NAMALWA (cell line): ENCODE results near the gene STPG4.

ENCODE experiments used
- DNase-seq: peaks from one replicate; pipeline ENCODE4 v3.0.0-alpha.2; 2015; ENCODE audit warnings: low spot score

Gene STPG4

GRCh38 chr2:47087051-47087450 is 68.1 kb downstream of the STPG4 start:
- DNase-seq: no peak

GRCh38 chr2:47086571-47086970 is 68.5 kb downstream of the STPG4 start:
- DNase-seq: no peak

- no peak for DNase-seq
Observed at GRCh38 chr2:47086054-47086471, 69.0 kb downstream of the STPG4 start.

GRCh38 chr2:47083886-47084687 is 71.0 kb downstream of the STPG4 start:
- DNase-seq: no peak

- DNase-seq: no peak
Observed at GRCh38 chr2:47083485-47083884, 71.6 kb downstream of the STPG4 start.

- no peak for DNase-seq
Observed at GRCh38 chr2:47083005-47083404, 72.1 kb downstream of the STPG4 start.

- DNase-seq: no peak
Observed at GRCh38 chr2:47080888-47081301, 74.2 kb downstream of the STPG4 start.

GRCh38 chr2:47079515-47080412 is 75.3 kb downstream of the STPG4 start:
- no peak for DNase-seq

- DNase-seq: no peak
Observed at GRCh38 chr2:47078541-47079482, 76.3 kb downstream of the STPG4 start.

- DNase-seq: no peak
Observed at GRCh38 chr2:47077442-47078117, 77.5 kb downstream of the STPG4 start.

- no peak for DNase-seq
Observed at GRCh38 chr2:47076586-47077441, 78.3 kb downstream of the STPG4 start.

- DNase-seq: no peak
Observed at GRCh38 chr2:47076126-47076506, 79.0 kb downstream of the STPG4 start.

GRCh38 chr2:47075361-47076125 is 79.6 kb downstream of the STPG4 start:
- DNase-seq: no peak

GRCh38 chr2:47074691-47075090 is 80.4 kb downstream of the STPG4 start:
- no peak for DNase-seq

- no peak for DNase-seq
Observed at GRCh38 chr2:47073641-47074040, 81.5 kb downstream of the STPG4 start.

- DNase-seq: no peak
Observed at GRCh38 chr2:47073217-47073616, 81.9 kb downstream of the STPG4 start.

- DNase-seq: peak; percentile 44
Observed at GRCh38 chr2:47072728-47073191, 82.3 kb downstream of the STPG4 start.

- DNase-seq: no peak
Observed at GRCh38 chr2:47072018-47072691, 83.0 kb downstream of the STPG4 start.
